Esophagus (tissue), 2 donors: ENCODE data around the gene CCNC. TPM values are rescaled to one million over a fixed set of nuclear protein-coding genes. Genes with fewer than 3 reads are reported as not detected.

Experiments used
- H3K27ac ChIP-seq, 2 donors: one replicate each; pipeline ENCODE4 v1.5.1; 2013; ENCODE audit warnings: low read depth in 2 of 2, mild to moderate bottlenecking in 2 of 2, inconsistent platforms in 1 of 2, low read length in 1 of 2, moderate library complexity in 1 of 2
- H3K27me3 ChIP-seq, 2 donors: one replicate each; pipeline ENCODE4 v1.6.1; 2013; ENCODE audit warnings: low read length in 2 of 2, control low read depth in 1 of 2, mild to moderate bottlenecking in 1 of 2; ENCODE audit not compliant: insufficient read depth in 2 of 2, control insufficient read depth in 1 of 2
- H3K36me3 ChIP-seq, 2 donors: one replicate each; pipeline ENCODE4 v1.6.1; 2013; ENCODE audit warnings: low read length in 1 of 2; ENCODE audit not compliant: control insufficient read depth in 2 of 2, insufficient read depth in 2 of 2
- H3K4me1 ChIP-seq, 2 donors: one replicate each; pipeline ENCODE4 v1.6.1; 2013; ENCODE audit warnings: low read length in 1 of 2; ENCODE audit not compliant: control insufficient read depth in 2 of 2, insufficient read depth in 2 of 2
- H3K4me3 ChIP-seq, 2 donors: one replicate each; pipeline ENCODE4 v1.5.1; 2013; ENCODE audit warnings: low read length in 2 of 2, mild to moderate bottlenecking in 2 of 2, low read depth in 1 of 2, moderate library complexity in 1 of 2
- H3K9me3 ChIP-seq, 2 donors: one replicate each; pipeline ENCODE4 v1.6.1; 2013; ENCODE audit warnings: mild to moderate bottlenecking in 2 of 2, low read depth in 1 of 2, low read length in 1 of 2, moderate library complexity in 1 of 2; ENCODE audit not compliant: control insufficient read depth in 2 of 2, insufficient read depth in 1 of 2
- WGBS, 2 donors: extraction: QIAGEN DNeasy Blood & Tissue Kit; methylation state at CpG; one replicate each; pipeline ENCODE4 v1.1.7; 2013; 5-methylcytosine and 5-hydroxymethylcytosine counted together
- polyA plus RNA-seq, 2 donors: library from polyadenylated mRNA; stranded (reverse); fragments of 200-250 nt; gene quantifications; one replicate each; pipeline ENCODE4 v1.2.3, GENCODE V29; 2013
- donor health status: healthy with polysubstance abuse.
- donor health status: Bipolar disorder and iron deficiency.

The CCNC gene
- polyA plus RNA-seq, 2 donors = 33.6 to 34.1 TPM

DNA sequence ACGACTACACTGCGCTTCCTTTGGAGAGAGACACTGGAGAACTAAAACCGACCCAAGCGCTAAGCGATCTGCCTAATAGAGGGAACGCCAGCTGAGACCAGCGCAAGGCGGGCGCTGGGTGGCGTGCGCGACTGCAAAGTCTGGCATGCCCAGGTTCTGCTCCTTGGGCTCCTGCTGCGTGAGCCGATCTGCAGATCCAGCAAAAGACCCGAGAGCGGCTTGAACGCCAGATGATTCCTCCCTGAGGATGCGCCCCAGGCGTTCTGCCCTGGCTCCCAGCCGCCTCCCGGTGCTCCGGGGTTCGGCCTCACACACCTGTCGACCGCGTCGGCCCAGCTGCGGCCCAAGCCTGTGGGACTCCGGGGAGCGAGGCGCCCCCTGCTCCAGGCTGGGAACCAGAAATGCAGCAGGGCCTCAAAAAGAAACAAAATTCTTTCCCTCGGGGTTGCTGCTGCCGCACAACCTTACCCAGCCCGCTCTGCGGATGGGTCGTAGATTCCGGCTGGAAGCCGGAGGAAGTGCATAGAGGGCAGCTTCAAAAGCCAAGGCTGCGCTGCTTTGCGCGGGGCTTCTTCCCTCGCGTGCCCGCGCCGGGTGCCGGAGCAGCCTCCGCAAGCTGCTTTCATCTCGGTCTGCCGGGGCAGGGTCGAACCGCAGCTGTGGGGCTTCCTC is 20.3 kb upstream of the CCNC start:
- peaks cover 4 to 6% of the 10 kb centered on the region in 2 donors for H3K9me3 ChIP-seq
- no peak overlapping the region for H3K27ac ChIP-seq
- no peaks in the 10 kb centered on the region for H3K36me3 ChIP-seq
- H3K27me3 ChIP-seq = peaks cover 0 to 27% of the 10 kb centered on the region in 2 donors
- WGBS, 2 donors = 1% methylated on average over 52 of the region's 52 CpGs
- peak overlapping the region; percentile 49 to 55 for H3K4me3 ChIP-seq
- H3K4me1 ChIP-seq = peaks cover 7 to 14% of the 10 kb centered on the region in 2 donors

DNA sequence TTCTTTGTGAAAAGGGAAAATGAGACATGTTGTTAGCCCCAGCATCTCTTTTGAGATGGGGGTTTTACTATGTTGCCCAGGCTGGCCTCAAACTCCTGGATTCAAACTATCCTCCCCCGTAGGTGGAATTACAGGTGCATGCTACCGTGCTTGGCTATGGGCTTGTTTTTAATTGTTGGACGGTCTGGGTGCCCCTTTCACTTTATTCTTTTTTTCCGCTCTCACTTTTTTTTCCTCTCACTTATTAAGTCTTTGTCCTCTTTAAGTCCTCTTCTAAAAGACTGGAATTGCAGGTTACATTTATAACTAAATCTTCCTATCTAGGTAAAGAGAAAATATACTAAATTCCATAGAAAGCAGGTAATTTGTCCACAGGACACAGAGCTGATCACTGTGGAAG is 19.3 kb upstream of the CCNC start:
- 72 to 83% methylated on average over 4 of the region's 4 CpGs for WGBS, 2 donors
- H3K4me3 ChIP-seq = no peak overlapping the region
- peaks cover 7 to 14% of the 10 kb centered on the region in 2 donors for H3K4me1 ChIP-seq
- peaks cover 0 to 26% of the 10 kb centered on the region in 2 donors for H3K27me3 ChIP-seq
- H3K27ac ChIP-seq = no peak overlapping the region
- H3K36me3 ChIP-seq = no peaks in the 10 kb centered on the region
- H3K9me3 ChIP-seq = peaks cover 4 to 6% of the 10 kb centered on the region in 2 donors

DNA sequence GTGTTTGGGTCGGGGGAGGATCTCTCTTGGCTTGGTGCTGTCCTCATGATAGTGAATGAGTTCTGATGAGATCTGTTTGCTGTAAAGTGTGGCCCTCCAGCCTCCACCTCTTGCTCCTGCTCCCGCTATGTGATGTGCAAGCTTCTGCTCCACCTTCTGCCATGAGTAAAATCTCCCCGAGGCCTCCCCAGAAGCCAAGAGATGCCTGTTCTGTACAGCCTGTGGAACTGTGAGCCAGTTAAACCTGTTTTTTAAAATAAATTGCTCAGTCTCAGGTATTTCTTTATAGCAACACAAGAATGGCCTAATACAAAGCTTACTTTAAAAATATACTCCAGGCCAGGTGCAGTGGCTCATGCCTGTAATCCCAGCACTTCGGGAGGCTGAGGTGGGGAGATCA is 11.3 kb upstream of the CCNC start:
- WGBS, 2 donors = 69 to 70% methylated on average over 4 of the region's 4 CpGs
- H3K4me3 ChIP-seq = no peak overlapping the region
- no peaks in the 10 kb centered on the region for H3K36me3 ChIP-seq
- H3K27me3 ChIP-seq = no peaks in the 10 kb centered on the region
- H3K27ac ChIP-seq = no peak overlapping the region
- no peaks in the 10 kb centered on the region for H3K9me3 ChIP-seq
- H3K4me1 ChIP-seq = no peaks in the 10 kb centered on the region

DNA sequence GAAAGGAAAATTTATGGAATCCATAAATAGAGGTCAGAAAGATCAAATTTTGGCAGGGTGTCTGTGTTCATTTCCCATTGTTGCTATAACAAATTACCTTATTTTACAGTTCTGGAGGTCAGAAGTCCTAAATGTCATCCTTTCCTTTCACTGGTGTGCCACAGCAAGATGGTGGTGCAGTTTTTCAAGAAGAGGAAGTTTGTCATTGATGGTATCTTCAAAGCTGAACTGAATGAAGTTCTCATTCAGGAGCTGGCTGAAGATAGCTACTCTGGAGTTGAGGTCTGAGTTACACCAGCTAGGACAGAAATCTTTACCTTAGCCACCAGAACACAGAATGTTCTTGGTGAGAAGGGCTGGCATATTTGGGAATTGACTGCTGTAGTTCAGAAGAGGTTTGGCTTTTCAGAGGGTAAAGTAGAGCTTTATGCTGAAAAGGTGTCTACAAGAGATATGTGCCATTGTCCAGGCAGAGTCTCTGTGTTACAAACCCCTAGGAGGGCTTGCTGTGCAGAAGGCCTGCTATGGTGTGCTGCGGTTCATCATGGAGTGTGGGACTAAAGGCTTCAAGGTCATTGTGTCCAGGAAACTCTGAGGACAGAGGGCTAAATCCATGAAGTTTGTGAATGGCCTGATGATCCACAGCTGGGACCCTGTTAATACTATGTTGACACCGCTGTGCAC is 7.2 kb upstream of the CCNC start:
- 89 to 100% methylated on average over 2 of the region's 2 CpGs for WGBS, 2 donors

DNA sequence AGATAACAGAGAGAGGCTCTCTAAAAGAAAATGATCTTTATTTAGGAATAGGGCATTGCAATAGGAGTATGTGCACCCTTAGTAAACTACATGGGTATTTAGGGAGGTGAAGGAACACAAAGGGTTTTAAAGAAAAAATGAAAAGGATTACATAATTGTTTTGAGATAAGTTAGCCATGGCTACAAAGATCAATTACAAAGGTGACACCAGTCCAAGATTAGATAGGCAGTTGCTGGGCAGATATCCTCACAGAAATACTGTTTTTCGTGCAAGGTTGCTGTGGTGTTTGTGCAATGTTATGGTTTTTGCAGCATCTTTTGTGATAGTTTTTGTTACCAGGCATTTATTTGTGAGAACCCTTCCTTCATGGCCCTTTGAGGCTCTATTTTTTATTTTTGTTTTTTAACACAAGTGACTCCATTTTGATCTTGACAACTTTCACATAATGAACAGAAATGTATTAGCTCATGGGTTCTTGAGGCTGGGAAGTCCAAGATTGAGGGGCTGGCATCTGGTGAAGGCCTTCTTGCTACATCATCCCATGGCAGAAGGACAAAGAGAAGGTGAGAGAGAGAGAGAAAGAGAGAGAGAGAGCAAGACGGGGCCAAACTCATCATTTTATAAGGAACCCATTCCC is 5.6 kb upstream of the CCNC start:
- WGBS, 2 donors = 83 to 90% methylated on average over 2 of the region's 2 CpGs
- Histone ChIP-seq H3K27ac (no peak overlapping the region), H3K4me3 (no peak overlapping the region), H3K4me1 (no peaks in the 10 kb centered on the region), H3K27me3 (no peaks in the 10 kb centered on the region), H3K36me3 (no peaks in the 10 kb centered on the region), H3K9me3 (no peaks in the 10 kb centered on the region)

More for the DNA sequence above, 7.2 kb upstream of the CCNC start:
- no peak overlapping the region for H3K4me3 ChIP-seq
- H3K36me3 ChIP-seq = no peaks in the 10 kb centered on the region
- H3K4me1 ChIP-seq = no peaks in the 10 kb centered on the region
- H3K27me3 ChIP-seq = no peaks in the 10 kb centered on the region
- H3K9me3 ChIP-seq = no peaks in the 10 kb centered on the region
- no peak overlapping the region for H3K27ac ChIP-seq

DNA sequence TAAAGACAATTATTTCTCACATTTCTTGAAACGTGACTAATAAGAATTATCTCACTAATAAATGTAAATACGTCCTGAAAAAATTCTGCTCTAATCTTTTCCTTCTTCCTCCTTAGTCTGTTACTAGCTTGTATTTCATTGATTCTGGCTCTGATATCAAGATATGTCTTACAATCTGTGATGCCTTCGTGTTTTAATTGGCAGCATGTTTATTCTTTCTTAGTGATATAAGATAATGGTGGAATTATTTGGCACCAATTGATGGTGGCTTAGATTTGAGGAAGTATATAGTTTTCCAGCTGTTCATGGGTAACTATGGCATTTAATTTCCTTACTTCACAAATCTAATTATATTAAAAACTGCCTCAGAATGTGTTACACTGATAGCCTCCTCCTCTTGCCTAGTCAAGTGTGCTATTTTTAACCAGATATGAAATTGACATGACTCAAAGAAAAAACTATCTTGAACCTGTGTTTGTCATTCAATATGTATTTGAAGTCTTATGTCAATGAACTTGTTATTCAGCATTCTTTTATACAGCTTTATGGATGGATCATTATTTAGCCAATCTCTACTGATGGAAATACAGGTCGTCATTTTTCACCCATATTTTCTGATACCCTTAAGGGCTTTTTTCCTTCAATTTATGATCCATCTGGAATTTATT is 5.3 kb downstream of the CCNC start:
- no peaks in the 10 kb centered on the region for H3K9me3 ChIP-seq
- 38 to 56% methylated on average over 4 of the region's 4 CpGs for WGBS, 2 donors
- peaks cover 0 to 4% of the 10 kb centered on the region in 2 donors for H3K36me3 ChIP-seq
- no peaks in the 10 kb centered on the region for H3K4me1 ChIP-seq
- H3K27me3 ChIP-seq = no peaks in the 10 kb centered on the region
- H3K27ac ChIP-seq = no peak overlapping the region
- no peak overlapping the region for H3K4me3 ChIP-seq

DNA sequence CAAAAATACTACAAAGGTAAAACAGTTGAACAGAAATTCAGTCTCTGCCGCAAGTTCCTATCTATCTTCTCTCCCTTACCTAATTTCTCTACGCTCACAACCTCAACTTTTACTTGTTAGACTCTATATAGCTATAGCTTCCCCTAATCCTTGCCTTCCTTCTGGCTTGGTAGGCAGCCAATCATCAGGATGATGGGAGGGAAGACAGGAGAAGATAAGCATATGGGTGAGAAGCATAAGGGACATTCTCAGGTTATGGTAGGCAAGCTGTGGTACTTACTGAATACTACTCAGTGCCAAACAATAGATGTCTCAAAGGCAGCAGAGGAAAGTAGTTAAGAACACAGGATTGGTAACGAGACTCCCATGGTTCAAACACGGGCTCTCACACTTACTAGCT is 7.8 kb downstream of the CCNC start:
- Histone ChIP-seq H3K4me1 (no peaks in the 10 kb centered on the region), H3K4me3 (no peak overlapping the region), H3K36me3 (peaks cover 0 to 4% of the 10 kb centered on the region in 2 donors), H3K27me3 (no peaks in the 10 kb centered on the region), H3K9me3 (no peaks in the 10 kb centered on the region), H3K27ac (no peak overlapping the region)
- WGBS, 2 donors = 97 to 99% methylated on average over 4 of the region's 4 CpGs

DNA sequence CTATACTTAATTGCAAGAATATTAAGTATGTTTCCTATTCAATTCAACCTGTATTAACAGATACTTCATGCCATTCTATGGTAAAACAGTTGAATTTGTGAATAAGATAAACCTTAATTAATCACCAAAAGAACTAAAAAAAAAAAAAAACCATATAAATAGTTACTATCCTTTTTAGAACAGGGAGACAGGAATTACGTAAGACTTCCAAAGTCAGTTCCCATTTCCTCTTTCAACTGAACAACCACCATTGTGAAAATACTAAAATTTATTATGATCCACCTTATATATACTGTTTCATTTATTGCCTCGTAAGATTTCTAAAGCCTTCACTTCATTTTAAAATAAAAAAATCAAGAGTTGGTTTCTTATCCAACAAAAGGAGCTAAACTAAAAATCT is 9.4 kb downstream of the CCNC start:
- no peaks in the 10 kb centered on the region for H3K9me3 ChIP-seq
- H3K4me1 ChIP-seq = no peaks in the 10 kb centered on the region
- no peak overlapping the region for H3K27ac ChIP-seq
- H3K36me3 ChIP-seq = peaks cover 3 to 4% of the 10 kb centered on the region in 2 donors
- no peak overlapping the region for H3K4me3 ChIP-seq
- no peaks in the 10 kb centered on the region for H3K27me3 ChIP-seq
- WGBS, 2 donors = 82 to 89% methylated on average over 2 of the region's 2 CpGs

DNA sequence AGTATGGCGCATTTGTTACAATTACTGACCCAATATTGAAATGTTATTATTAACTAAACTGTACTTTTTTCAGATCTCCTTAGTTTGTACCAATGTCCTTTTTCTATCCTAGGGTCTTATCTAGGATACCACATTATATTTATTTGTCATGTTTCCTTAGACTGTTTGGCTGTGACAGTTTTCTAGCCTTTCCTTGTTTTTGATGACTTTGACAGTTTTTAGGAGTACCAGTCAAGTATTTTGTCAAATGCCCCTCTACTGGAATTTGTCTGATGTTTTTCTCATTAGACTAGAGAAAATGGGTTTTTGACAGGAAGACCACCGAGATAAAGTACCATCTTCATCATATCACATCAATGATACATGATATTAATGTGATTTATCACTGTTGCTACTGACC is 14.6 kb downstream of the CCNC start:
- Histone ChIP-seq H3K9me3 (no peaks in the 10 kb centered on the region), H3K27ac (no peak overlapping the region), H3K36me3 (peaks cover 0 to 3% of the 10 kb centered on the region in 2 donors), H3K4me3 (no peak overlapping the region), H3K4me1 (no peaks in the 10 kb centered on the region), H3K27me3 (no peaks in the 10 kb centered on the region)
- 91 to 92% methylated on average over 2 of the region's 2 CpGs for WGBS, 2 donors
